ENCODE data around the gene SVOP. TPM values are rescaled to one million over a fixed set of nuclear protein-coding genes. Genes with fewer than 3 reads are reported as not detected.
"Not testable (repeated sequence)": the region's sequence is repeated elsewhere in the genome, so short reads cannot be mapped to it uniquely, and the experiment has no call there.

SVOP gene
- total RNA-seq, 1 donor from 2014 or later = not detected

DNA sequence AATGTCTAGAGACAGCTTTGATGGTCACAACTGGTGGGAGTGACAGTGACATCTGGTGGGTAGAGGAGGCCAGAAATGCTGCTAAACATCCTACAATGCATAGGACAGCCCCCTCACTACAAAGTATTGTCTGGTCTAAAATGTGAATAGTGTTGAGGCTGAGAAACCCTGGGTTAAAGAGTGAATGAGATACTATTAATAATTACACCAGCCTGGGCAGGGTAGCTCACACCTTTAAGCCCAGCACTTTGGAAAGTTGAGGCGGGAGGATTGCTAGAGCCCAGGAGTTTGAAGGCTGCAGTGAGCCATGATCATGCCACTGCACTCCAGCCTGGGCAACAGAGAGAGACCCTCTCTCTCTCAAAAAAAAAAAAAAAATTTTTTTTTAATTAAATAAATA is 11.1 kb downstream of the SVOP start:
- Histone ChIP-seq H3K27me3 (ENCODE audit: low read depth) (no peaks in the 10 kb centered on the region), H3K9me3 (no peaks in the 10 kb centered on the region), H3K4me3 (no peak overlapping the region), H3K36me3 (no peaks in the 10 kb centered on the region), H3K27ac (no peak overlapping the region), H3K4me1 (no peaks in the 10 kb centered on the region)
- TF ChIP-seq, protein P1, sequence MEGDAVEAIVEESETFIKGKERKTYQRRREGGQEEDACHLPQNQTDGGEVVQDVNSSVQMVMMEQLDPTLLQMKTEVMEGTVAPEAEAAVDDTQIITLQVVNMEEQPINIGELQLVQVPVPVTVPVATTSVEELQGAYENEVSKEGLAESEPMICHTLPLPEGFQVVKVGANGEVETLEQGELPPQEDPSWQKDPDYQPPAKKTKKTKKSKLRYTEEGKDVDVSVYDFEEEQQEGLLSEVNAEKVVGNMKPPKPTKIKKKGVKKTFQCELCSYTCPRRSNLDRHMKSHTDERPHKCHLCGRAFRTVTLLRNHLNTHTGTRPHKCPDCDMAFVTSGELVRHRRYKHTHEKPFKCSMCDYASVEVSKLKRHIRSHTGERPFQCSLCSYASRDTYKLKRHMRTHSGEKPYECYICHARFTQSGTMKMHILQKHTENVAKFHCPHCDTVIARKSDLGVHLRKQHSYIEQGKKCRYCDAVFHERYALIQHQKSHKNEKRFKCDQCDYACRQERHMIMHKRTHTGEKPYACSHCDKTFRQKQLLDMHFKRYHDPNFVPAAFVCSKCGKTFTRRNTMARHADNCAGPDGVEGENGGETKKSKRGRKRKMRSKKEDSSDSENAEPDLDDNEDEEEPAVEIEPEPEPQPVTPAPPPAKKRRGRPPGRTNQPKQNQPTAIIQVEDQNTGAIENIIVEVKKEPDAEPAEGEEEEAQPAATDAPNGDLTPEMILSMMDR (IDR thresholded peaks at IDR 0.05) = no peak
- no peak for DNase-seq
- intact Hi-C loops (cut with DNase I) = no loop called here
- ATAC-seq = no peak

DNA sequence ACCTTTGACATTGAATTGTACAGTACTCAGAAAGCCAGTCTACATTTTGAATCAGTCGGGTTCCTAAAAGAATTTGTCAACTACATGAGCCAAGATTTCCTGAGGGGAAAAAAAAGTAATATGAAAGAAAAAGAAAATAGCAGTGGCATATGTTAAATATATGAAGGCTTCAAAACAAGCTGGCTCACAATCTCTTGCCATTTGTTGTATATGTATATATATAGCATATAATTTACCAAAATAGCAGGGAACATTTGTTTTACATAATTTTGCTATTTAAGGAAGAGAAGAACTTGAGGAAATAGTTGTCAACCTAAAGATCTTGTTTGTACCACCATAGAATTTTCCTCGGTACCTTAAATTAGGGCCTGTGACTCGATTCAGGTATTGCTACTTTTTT is 16.9 kb downstream of the SVOP start:
- no peak for DNase-seq
- Histone ChIP-seq H3K4me1 (no peaks in the 10 kb centered on the region), H3K4me3 (no peak overlapping the region), H3K9me3 (no peaks in the 10 kb centered on the region), H3K36me3 (no peaks in the 10 kb centered on the region), H3K27me3 (ENCODE audit: low read depth) (no peaks in the 10 kb centered on the region), H3K27ac (no peak overlapping the region)
- TF ChIP-seq, protein P1 (IDR thresholded peaks at IDR 0.05) = no peak
- intact Hi-C loops (cut with DNase I) = no loop called here
- no peak for ATAC-seq

- DNase-seq = no peak
- Histone ChIP-seq H3K4me1 (no peaks in the 10 kb centered on the region), H3K27ac (no peak overlapping the region), H3K27me3 (ENCODE audit: low read depth) (peaks cover 3% of the 10 kb centered on the region), H3K36me3 (no peaks in the 10 kb centered on the region), H3K4me3 (no peak overlapping the region), H3K9me3 (no peaks in the 10 kb centered on the region)
- no peak for ATAC-seq
- TF ChIP-seq, protein P1 (IDR thresholded peaks at IDR 0.05) = no peak
- intact Hi-C loops (cut with DNase I) = no loop called here
Observed at GRCh38 chr12:108996320-108996719, 24.5 kb downstream of the SVOP start.

GRCh38 chr12:108995370-108995992 is 25.4 kb downstream of the SVOP start:
- ATAC-seq = no peak
- intact Hi-C loops (cut with DNase I) = no loop called here

GRCh38 chr12:108990103-108990502 is 30.8 kb downstream of the SVOP start:
- H3K4me1 ChIP-seq; DNase-seq; H3K36me3 ChIP-seq; H3K27ac ChIP-seq; H3K4me3 ChIP-seq; intact Hi-C loops (cut with DNase I); H3K9me3 ChIP-seq; ATAC-seq: not testable (repeated sequence)
- H3K27me3 ChIP-seq (ENCODE audit: low read depth) = peaks cover 11% of the 10 kb centered on the region

More at GRCh38 chr12:108995370-108995992, 25.4 kb downstream of the SVOP start:
- TF ChIP-seq, protein P1 (IDR thresholded peaks at IDR 0.05) = no peak
- no peak for DNase-seq
- Histone ChIP-seq H3K9me3 (no peaks in the 10 kb centered on the region), H3K4me3 (no peak overlapping the region), H3K27ac (no peak overlapping the region), H3K4me1 (no peaks in the 10 kb centered on the region), H3K36me3 (no peaks in the 10 kb centered on the region), H3K27me3 (ENCODE audit: low read depth) (peaks cover 7% of the 10 kb centered on the region)

DNA sequence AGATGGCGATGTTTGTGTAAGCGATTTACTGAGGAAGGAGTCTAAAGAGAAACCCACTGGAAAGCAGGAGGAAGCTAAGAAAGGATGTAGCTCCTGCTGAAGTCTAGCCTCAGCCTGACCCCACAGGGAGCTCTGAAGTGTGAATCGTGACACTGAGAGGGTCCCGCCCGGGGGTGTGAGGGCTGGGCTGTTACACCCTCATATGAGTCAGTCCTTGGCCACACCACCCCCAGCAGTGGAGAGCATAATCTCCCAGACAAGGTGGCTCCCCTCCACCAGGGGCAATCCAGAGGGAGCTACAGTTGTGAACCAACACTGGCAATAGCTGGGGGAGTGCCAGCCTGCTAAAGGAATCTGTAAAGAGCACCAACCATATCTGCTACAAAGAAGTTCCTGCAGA is 31.5 kb downstream of the SVOP start:
- no peak for DNase-seq
- intact Hi-C loops (cut with DNase I) = no loop called here
- H3K4me1 ChIP-seq = no peaks in the 10 kb centered on the region
- no peaks in the 10 kb centered on the region for H3K9me3 ChIP-seq
- ATAC-seq = no peak
- H3K27ac ChIP-seq = no peak overlapping the region
- TF ChIP-seq, protein P1 (IDR thresholded peaks at IDR 0.05) = no peak
- H3K36me3 ChIP-seq = no peaks in the 10 kb centered on the region
- H3K4me3 ChIP-seq = no peak overlapping the region
- peaks cover 11% of the 10 kb centered on the region for H3K27me3 ChIP-seq (ENCODE audit: low read depth)
